Endothelial cell of umbilical vein (primary cell): Measurements from ENCODE around the gene ZNF777.

ENCODE experiments used
- CTCF ChIP-seq, 2 donors: IDR thresholded peaks; 1 replicate in 1 of 2; 2 replicates in 1 of 2; pipeline ENCODE4 v1.5.1; 2011; ENCODE audit warnings: low read length in 2 of 2, mild to moderate bottlenecking in 2 of 2, moderate library complexity in 2 of 2, control low read depth in 1 of 2, inconsistent platforms in 1 of 2, low read depth in 1 of 2; ENCODE audit not compliant: insufficient read depth in 1 of 2; ENCODE audit errors: extremely low read depth in 1 of 2
- EZH2 ChIP-seq: IDR thresholded peaks from 2 replicates; pipeline ENCODE4 v1.6.1; 2012; ENCODE audit warnings: borderline replicate concordance, low read depth, mild to moderate bottlenecking, moderate library complexity, low read length, inconsistent platforms; ENCODE audit not compliant: severe bottlenecking
- FOS ChIP-seq: IDR thresholded peaks from 2 replicates; pipeline ENCODE4 v1.6.1; 2011; ENCODE audit warnings: mild to moderate bottlenecking, low read length, moderate library complexity, borderline replicate concordance; ENCODE audit not compliant: insufficient read depth
- GATA2 ChIP-seq: IDR thresholded peaks from 2 replicates; pipeline ENCODE4 v1.7.0; 2011; ENCODE audit warnings: low read depth, mild to moderate bottlenecking, moderate library complexity, mixed read lengths, low read length; ENCODE audit not compliant: insufficient read length, insufficient read depth
- MAX ChIP-seq: IDR thresholded peaks from 2 replicates; pipeline ENCODE4 v1.6.1; 2011; ENCODE audit not compliant: insufficient read depth, insufficient read length
- POLR2A ChIP-seq: IDR thresholded peaks from 2 replicates; pipeline ENCODE4 v1.6.1; 2012; ENCODE audit warnings: low read depth, mild to moderate bottlenecking, control low read depth, low read length
- POLR2AphosphoS5 ChIP-seq: IDR thresholded peaks from 2 replicates; pipeline ENCODE4 v1.6.1; 2012; ENCODE audit warnings: low read depth, mild to moderate bottlenecking, control low read depth, low read length, moderate library complexity; ENCODE audit not compliant: insufficient read depth

GRCh38 chr7:149436358-149436757 lies 24.5 kb downstream of the ZNF777 start:
- TF ChIP-seq CTCF (IDR thresholded peaks at IDR 0.05; ENCODE audit: extremely low read depth in 1 of 2, insufficient read depth in 1 of 2, low read depth in 1 of 2, low read length in 2 of 2) (no peak), POLR2A (no peak), MAX (no peak), FOS (no peak), POLR2AphosphoS5 (no peak), EZH2 (no peak), GATA2 (no peak)
